ENCODE measurements around the gene GALNT8.

The GALNT8 gene

GRCh38 chr12:4719821-4720636, at the start of gene GALNT8:
Gene GALNT8, plus strand, starts transcription at chr12:4720400. Its CDS starts 278 bp downstream, at chr12:4720678.
- intact Hi-C loops (cut with micrococcal nuclease): no loop called here
- no peak within 1 kb of the TSS for H3K4me3 Mint-ChIP-seq
- H3K27me3 Mint-ChIP-seq: peaks cover 32% of the 10 kb centered on the region
- H3K4me1 Mint-ChIP-seq (ENCODE audit: low read depth): no peaks in the 10 kb centered on the region
- no peak within 1 kb of the TSS for H3K27ac Mint-ChIP-seq
- H3K9me3 Mint-ChIP-seq: no peaks in the 10 kb centered on the region
- H3K36me3 Mint-ChIP-seq (ENCODE audit: low read depth): no peaks in the 10 kb centered on the region

- H3K27ac Mint-ChIP-seq: no peak overlapping the region
- H3K4me3 Mint-ChIP-seq: no peak overlapping the region
- H3K27me3 Mint-ChIP-seq: no peaks in the 10 kb centered on the region
- no peaks in the 10 kb centered on the region for H3K9me3 Mint-ChIP-seq
- peaks cover 43% of the 10 kb centered on the region for H3K36me3 Mint-ChIP-seq (ENCODE audit: low read depth)
- intact Hi-C loops (cut with micrococcal nuclease): no loop called here
- H3K4me1 Mint-ChIP-seq (ENCODE audit: low read depth): no peaks in the 10 kb centered on the region
These were observed 40.5 kb upstream of the GALNT8 start for GRCh38 chr12:4679711-4680110.

- intact Hi-C loops (cut with micrococcal nuclease): no loop called here
- Mint-ChIP-seq H3K36me3 (ENCODE audit: low read depth) (peaks cover 64% of the 10 kb centered on the region), H3K4me3 (no peak overlapping the region), H3K4me1 (ENCODE audit: low read depth) (no peaks in the 10 kb centered on the region), H3K27me3 (no peaks in the 10 kb centered on the region), H3K9me3 (no peaks in the 10 kb centered on the region), H3K27ac (no peak overlapping the region)
These were observed 38.5 kb upstream of the GALNT8 start for GRCh38 chr12:4681732-4682131.

- intact Hi-C loops (cut with micrococcal nuclease): no loop called here
- H3K27ac Mint-ChIP-seq: no peak overlapping the region
- H3K36me3 Mint-ChIP-seq (ENCODE audit: low read depth): peaks cover 76% of the 10 kb centered on the region
These were observed 34.9 kb upstream of the GALNT8 start for GRCh38 chr12:4685317-4685716.

GRCh38 chr12:4690760-4691159, 29.4 kb upstream of the GALNT8 start:
- Mint-ChIP-seq H3K4me1 (ENCODE audit: low read depth) (no peaks in the 10 kb centered on the region), H3K36me3 (ENCODE audit: low read depth) (peaks cover 68% of the 10 kb centered on the region), H3K9me3 (no peaks in the 10 kb centered on the region), H3K27me3 (no peaks in the 10 kb centered on the region), H3K27ac (no peak overlapping the region), H3K4me3 (no peak overlapping the region)
- intact Hi-C loops (cut with micrococcal nuclease): no loop called here

More at GRCh38 chr12:4685317-4685716, 34.9 kb upstream of the GALNT8 start:
- Mint-ChIP-seq H3K4me1 (ENCODE audit: low read depth) (no peaks in the 10 kb centered on the region), H3K27me3 (no peaks in the 10 kb centered on the region), H3K4me3 (no peak overlapping the region), H3K9me3 (no peaks in the 10 kb centered on the region)

- H3K27ac Mint-ChIP-seq: no peak overlapping the region
- no peaks in the 10 kb centered on the region for H3K4me1 Mint-ChIP-seq (ENCODE audit: low read depth)
- intact Hi-C loops (cut with micrococcal nuclease): no loop called here
- peaks cover 23% of the 10 kb centered on the region for H3K36me3 Mint-ChIP-seq (ENCODE audit: low read depth)
- peaks cover 8% of the 10 kb centered on the region for H3K27me3 Mint-ChIP-seq
- no peak overlapping the region for H3K4me3 Mint-ChIP-seq
- H3K9me3 Mint-ChIP-seq: peaks cover 8% of the 10 kb centered on the region
These were observed 19.6 kb upstream of the GALNT8 start for GRCh38 chr12:4700621-4701026.

- no peaks in the 10 kb centered on the region for H3K4me1 Mint-ChIP-seq (ENCODE audit: low read depth)
- intact Hi-C loops (cut with micrococcal nuclease): no loop called here
- H3K4me3 Mint-ChIP-seq: no peak overlapping the region
- H3K36me3 Mint-ChIP-seq (ENCODE audit: low read depth): peaks cover 23% of the 10 kb centered on the region
- no peak overlapping the region for H3K27ac Mint-ChIP-seq
- peaks cover 8% of the 10 kb centered on the region for H3K9me3 Mint-ChIP-seq
- peaks cover 10% of the 10 kb centered on the region for H3K27me3 Mint-ChIP-seq
These were observed 18.6 kb upstream of the GALNT8 start for GRCh38 chr12:4701395-4702190.

GRCh38 chr12:4703676-4704075, 16.5 kb upstream of the GALNT8 start:
- peaks cover 8% of the 10 kb centered on the region for H3K9me3 Mint-ChIP-seq
- H3K36me3 Mint-ChIP-seq (ENCODE audit: low read depth): peaks cover 13% of the 10 kb centered on the region
- H3K27ac Mint-ChIP-seq: no peak overlapping the region
- intact Hi-C loops (cut with micrococcal nuclease): no loop called here
- H3K27me3 Mint-ChIP-seq: peaks cover 18% of the 10 kb centered on the region
- no peaks in the 10 kb centered on the region for H3K4me1 Mint-ChIP-seq (ENCODE audit: low read depth)
- H3K4me3 Mint-ChIP-seq: no peak overlapping the region

- H3K27ac Mint-ChIP-seq: no peak overlapping the region
- H3K9me3 Mint-ChIP-seq: peaks cover under 1% of the 10 kb centered on the region
- peaks cover 3% of the 10 kb centered on the region for H3K36me3 Mint-ChIP-seq (ENCODE audit: low read depth)
- H3K27me3 Mint-ChIP-seq: peaks cover 19% of the 10 kb centered on the region
- H3K4me3 Mint-ChIP-seq: no peak overlapping the region
- H3K4me1 Mint-ChIP-seq (ENCODE audit: low read depth): no peaks in the 10 kb centered on the region
- intact Hi-C loops (cut with micrococcal nuclease): no loop called here
These were observed 14.4 kb upstream of the GALNT8 start for GRCh38 chr12:4705824-4706223.

GRCh38 chr12:4707306-4707705, 12.9 kb upstream of the GALNT8 start:
- Mint-ChIP-seq H3K27me3 (peaks cover 25% of the 10 kb centered on the region), H3K4me3 (no peak overlapping the region), H3K4me1 (ENCODE audit: low read depth) (no peaks in the 10 kb centered on the region), H3K9me3 (no peaks in the 10 kb centered on the region), H3K27ac (no peak overlapping the region), H3K36me3 (ENCODE audit: low read depth) (no peaks in the 10 kb centered on the region)
- intact Hi-C loops (cut with micrococcal nuclease): no loop called here

- no peaks in the 10 kb centered on the region for H3K9me3 Mint-ChIP-seq
- no peak overlapping the region for H3K27ac Mint-ChIP-seq
- no peak overlapping the region for H3K4me3 Mint-ChIP-seq
- peaks cover 25% of the 10 kb centered on the region for H3K27me3 Mint-ChIP-seq
- H3K36me3 Mint-ChIP-seq (ENCODE audit: low read depth): no peaks in the 10 kb centered on the region
- intact Hi-C loops (cut with micrococcal nuclease): no loop called here
- no peaks in the 10 kb centered on the region for H3K4me1 Mint-ChIP-seq (ENCODE audit: low read depth)
These were observed 10.1 kb upstream of the GALNT8 start for GRCh38 chr12:4710113-4710512.

- Mint-ChIP-seq H3K4me1 (ENCODE audit: low read depth) (no peaks in the 10 kb centered on the region), H3K9me3 (no peaks in the 10 kb centered on the region), H3K36me3 (ENCODE audit: low read depth) (no peaks in the 10 kb centered on the region), H3K27ac (no peak overlapping the region), H3K4me3 (no peak overlapping the region), H3K27me3 (peaks cover 18% of the 10 kb centered on the region)
- intact Hi-C loops (cut with micrococcal nuclease): no loop called here
These were observed 5.3 kb upstream of the GALNT8 start for GRCh38 chr12:4714879-4715278.

- H3K9me3 Mint-ChIP-seq: no peaks in the 10 kb centered on the region
- H3K27me3 Mint-ChIP-seq: peaks cover 35% of the 10 kb centered on the region
- no peak overlapping the region for H3K4me3 Mint-ChIP-seq
- no peak overlapping the region for H3K27ac Mint-ChIP-seq
- no peaks in the 10 kb centered on the region for H3K4me1 Mint-ChIP-seq (ENCODE audit: low read depth)
- no peaks in the 10 kb centered on the region for H3K36me3 Mint-ChIP-seq (ENCODE audit: low read depth)
- intact Hi-C loops (cut with micrococcal nuclease): no loop called here
These were observed 2.4 kb upstream of the GALNT8 start for GRCh38 chr12:4717806-4718205.

GRCh38 chr12:4720637-4720995, 416 bp downstream of the GALNT8 start:
- H3K4me1 Mint-ChIP-seq (ENCODE audit: low read depth): no peaks in the 10 kb centered on the region
- no peak overlapping the region for H3K4me3 Mint-ChIP-seq
- no peaks in the 10 kb centered on the region for H3K9me3 Mint-ChIP-seq
- intact Hi-C loops (cut with micrococcal nuclease): no loop called here
- no peaks in the 10 kb centered on the region for H3K36me3 Mint-ChIP-seq (ENCODE audit: low read depth)
- peaks cover 32% of the 10 kb centered on the region for H3K27me3 Mint-ChIP-seq
- no peak overlapping the region for H3K27ac Mint-ChIP-seq

Data from dendritic cell treated with granulocyte-macrophage colony-stimulating factor and Interleukin-4, amounts not matched to agents 40 ng/mL and 50 ng/mL, for 4 days (primary cell).